Trophoblast cell (in vitro differentiated cells and primary cell): ENCODE data around the gene RAPGEF2.
A peak's percentile ranks its signal among the peaks of the same experiment; 100 is the strongest.

Experiments
- DNase-seq, 2 donors: peaks; one replicate each; pipeline ENCODE4 v3.0.0-alpha.2; 2016
- H2AFZ ChIP-seq: 2 replicates; pipeline ENCODE4 v1.6.1; 2013; ENCODE audit warnings: low read length, moderate library complexity, mild to moderate bottlenecking; ENCODE audit not compliant: insufficient read depth, poor library complexity
- H2AK5ac ChIP-seq: 2 replicates; pipeline ENCODE4 v1.6.1; 2013; ENCODE audit warnings: mild to moderate bottlenecking, low read length
- H2BK120ac ChIP-seq: 2 replicates; pipeline ENCODE4 v1.6.1; 2013; ENCODE audit warnings: low read length, mild to moderate bottlenecking, moderate library complexity; ENCODE audit not compliant: insufficient read depth, poor library complexity
- H2BK12ac ChIP-seq: 2 replicates; pipeline ENCODE4 v1.6.1; 2013; ENCODE audit warnings: mild to moderate bottlenecking, low read length, moderate library complexity
- H2BK5ac ChIP-seq: 2 replicates; pipeline ENCODE4 v1.6.1; 2013; ENCODE audit warnings: low read length, low read depth, moderate library complexity, mild to moderate bottlenecking; ENCODE audit not compliant: poor library complexity
- H3K14ac ChIP-seq: 2 replicates; pipeline ENCODE4 v1.6.1; 2013; ENCODE audit warnings: mild to moderate bottlenecking, low read length
- H3K18ac ChIP-seq: 2 replicates; pipeline ENCODE4 v1.6.1; 2013; ENCODE audit warnings: mild to moderate bottlenecking, low read length
- H3K23ac ChIP-seq: 2 replicates; pipeline ENCODE4 v1.6.1; 2013; ENCODE audit warnings: low read length
- H3K27ac ChIP-seq: 2 replicates; pipeline ENCODE4 v1.5.1; 2013; ENCODE audit warnings: low read depth, mild to moderate bottlenecking, inconsistent platforms, low read length, moderate library complexity
- H3K27me3 ChIP-seq: 2 replicates; pipeline ENCODE4 v1.6.1; 2013; ENCODE audit warnings: inconsistent platforms, mild to moderate bottlenecking, low read length, moderate library complexity; ENCODE audit not compliant: insufficient read depth
- H3K36me3 ChIP-seq, 2 experiments: 1 replicate in 1 of 2; 2 replicates in 1 of 2; pipeline ENCODE4 v1.6.1; 2013; ENCODE audit warnings: low read length in 2 of 2, mild to moderate bottlenecking in 2 of 2, moderate library complexity in 1 of 2; ENCODE audit not compliant: insufficient read depth in 2 of 2, control insufficient read depth in 1 of 2
- H3K4ac ChIP-seq: 2 replicates; pipeline ENCODE4 v1.6.1; 2013; ENCODE audit warnings: low read depth, mild to moderate bottlenecking, low read length, moderate library complexity
- H3K4me1 ChIP-seq, 2 experiments: 1 replicate in 1 of 2; 2 replicates in 1 of 2; pipeline ENCODE4 v1.6.1; 2013; ENCODE audit warnings: low read length in 2 of 2, mild to moderate bottlenecking in 2 of 2, moderate library complexity in 1 of 2; ENCODE audit not compliant: insufficient read depth in 2 of 2, control insufficient read depth in 1 of 2
- H3K4me2 ChIP-seq: 2 replicates; pipeline ENCODE4 v1.6.1; 2013; ENCODE audit warnings: inconsistent platforms, mild to moderate bottlenecking, low read length, moderate library complexity
- H3K4me3 ChIP-seq: 2 replicates; pipeline ENCODE4 v1.5.1; 2013; ENCODE audit warnings: mild to moderate bottlenecking, low read depth, low read length, inconsistent platforms
- H3K79me1 ChIP-seq: one replicate; pipeline ENCODE4 v1.6.1; 2013; ENCODE audit warnings: low read length
- H3K79me2 ChIP-seq: 2 replicates; pipeline ENCODE4 v1.6.1; 2013; ENCODE audit warnings: low read length, mild to moderate bottlenecking; ENCODE audit not compliant: control insufficient read depth, insufficient read depth, poor library complexity
- H3K9ac ChIP-seq: 2 replicates; pipeline ENCODE4 v1.6.1; 2013; ENCODE audit warnings: mild to moderate bottlenecking, low read length
- H3K9me3 ChIP-seq: 2 replicates; pipeline ENCODE4 v1.6.1; 2013; ENCODE audit warnings: low read depth, mild to moderate bottlenecking, control low read depth, inconsistent platforms, low read length; ENCODE audit not compliant: insufficient read depth
- H4K12ac ChIP-seq: 2 replicates; pipeline ENCODE4 v1.6.1; 2013; ENCODE audit warnings: low read depth, mild to moderate bottlenecking, low read length, moderate library complexity
- H4K8ac ChIP-seq: 2 replicates; pipeline ENCODE4 v1.6.1; 2013; ENCODE audit warnings: low read depth, mild to moderate bottlenecking, low read length, moderate library complexity
- H4K91ac ChIP-seq: one replicate; pipeline ENCODE4 v1.6.1; 2013; ENCODE audit warnings: low read depth, mild to moderate bottlenecking, low read length, moderate library complexity
- WGBS: extraction: QIAGEN DNeasy Blood & Tissue Kit; methylation state at CpG from one replicate; pipeline ENCODE4 v1.1.7; 2013; ENCODE audit warnings: missing lambda C conversion rate; ENCODE audit not compliant: insufficient read length, insufficient coverage; ENCODE audit errors: extremely low coverage; 5-methylcytosine and 5-hydroxymethylcytosine counted together

RAPGEF2 gene

GRCh38 chr4:159150396-159150795, 47.5 kb downstream of the RAPGEF2 start:
- no peak overlapping the region for H3K18ac ChIP-seq
- no peak overlapping the region for H4K91ac ChIP-seq
- H4K12ac ChIP-seq = no peak overlapping the region
- H3K79me2 ChIP-seq = peaks cover 1% of the 10 kb centered on the region
- no peak overlapping the region for H2BK12ac ChIP-seq
- no peaks in the 10 kb centered on the region for H3K36me3 ChIP-seq
- no peak overlapping the region for H3K4ac ChIP-seq
- DNase-seq = no peak
- no peak overlapping the region for H3K23ac ChIP-seq
- no peak overlapping the region for H3K4me3 ChIP-seq
- H3K14ac ChIP-seq = no peak overlapping the region
- H3K4me2 ChIP-seq = no peak overlapping the region
- no peaks in the 10 kb centered on the region for H3K4me1 ChIP-seq
- WGBS = no CpG with 5 or more reads among the region's 5 CpGs
- no peak overlapping the region for H2AK5ac ChIP-seq
- no peak overlapping the region for H3K27ac ChIP-seq
- no peaks in the 10 kb centered on the region for H3K9me3 ChIP-seq
- H3K9ac ChIP-seq = no peak overlapping the region
- no peak overlapping the region for H2BK5ac ChIP-seq
- no peak overlapping the region for H2BK120ac ChIP-seq
- H2AFZ ChIP-seq = no peak overlapping the region
- H4K8ac ChIP-seq = no peak overlapping the region
- no peaks in the 10 kb centered on the region for H3K79me1 ChIP-seq
- no peaks in the 10 kb centered on the region for H3K27me3 ChIP-seq

- Histone ChIP-seq H3K9me3 (no peaks in the 10 kb centered on the region), H3K18ac (no peak overlapping the region), H4K91ac (no peak overlapping the region), H2BK120ac (no peak overlapping the region), H3K4ac (no peak overlapping the region), H3K4me3 (no peak overlapping the region), H2AFZ (no peak overlapping the region), H3K36me3 (no peaks in the 10 kb centered on the region), H4K8ac (no peak overlapping the region), H2AK5ac (no peak overlapping the region), H3K23ac (no peak overlapping the region), H3K27me3 (no peaks in the 10 kb centered on the region), H3K4me1 (no peaks in the 10 kb centered on the region), H2BK5ac (no peak overlapping the region), H3K79me2 (peaks cover 1% of the 10 kb centered on the region), H2BK12ac (no peak overlapping the region), H3K14ac (no peak overlapping the region), H4K12ac (no peak overlapping the region), H3K79me1 (no peaks in the 10 kb centered on the region), H3K9ac (no peak overlapping the region), H3K27ac (no peak overlapping the region), H3K4me2 (no peak overlapping the region)
- WGBS = no CpG with 5 or more reads among the region's 4 CpGs
- peak in 1 of 2 donors; percentile 60 for DNase-seq
Observed at GRCh38 chr4:159150821-159151390, 48.0 kb downstream of the RAPGEF2 start.

- Histone ChIP-seq H3K27ac (no peak overlapping the region), H4K91ac (no peak overlapping the region), H3K79me2 (peaks cover 1% of the 10 kb centered on the region), H3K36me3 (no peaks in the 10 kb centered on the region), H3K4ac (peak overlapping the region; percentile 76), H3K14ac (no peak overlapping the region), H4K8ac (no peak overlapping the region), H4K12ac (no peak overlapping the region), H2AFZ (no peak overlapping the region), H3K9ac (no peak overlapping the region), H3K27me3 (no peaks in the 10 kb centered on the region), H3K4me2 (no peak overlapping the region), H3K9me3 (no peaks in the 10 kb centered on the region), H2BK5ac (no peak overlapping the region), H3K79me1 (no peaks in the 10 kb centered on the region), H2BK120ac (no peak overlapping the region), H3K18ac (no peak overlapping the region), H3K4me1 (no peaks in the 10 kb centered on the region), H2BK12ac (no peak overlapping the region), H2AK5ac (no peak overlapping the region), H3K4me3 (no peak overlapping the region), H3K23ac (no peak overlapping the region)
- DNase-seq = no peak
- no CpG with 5 or more reads among the region's 1 CpG for WGBS
Observed at GRCh38 chr4:159151689-159152088, 48.8 kb downstream of the RAPGEF2 start.

GRCh38 chr4:159152181-159152580, 49.3 kb downstream of the RAPGEF2 start:
- no peak for DNase-seq
- Histone ChIP-seq H2BK120ac (no peak overlapping the region), H3K18ac (no peak overlapping the region), H2BK5ac (no peak overlapping the region), H3K4me2 (no peak overlapping the region), H3K4me3 (no peak overlapping the region), H3K27me3 (no peaks in the 10 kb centered on the region), H3K9ac (no peak overlapping the region), H3K4ac (peak overlapping the region; percentile 93), H3K79me1 (no peaks in the 10 kb centered on the region), H2BK12ac (no peak overlapping the region), H3K14ac (no peak overlapping the region), H3K27ac (no peak overlapping the region), H3K9me3 (no peaks in the 10 kb centered on the region), H3K23ac (no peak overlapping the region), H4K8ac (no peak overlapping the region), H4K12ac (no peak overlapping the region), H3K36me3 (no peaks in the 10 kb centered on the region), H2AFZ (no peak overlapping the region), H3K79me2 (peaks cover 1% of the 10 kb centered on the region), H2AK5ac (no peak overlapping the region), H4K91ac (no peak overlapping the region), H3K4me1 (no peaks in the 10 kb centered on the region)
- no CpG with 5 or more reads among the region's 3 CpGs for WGBS
